Endothelial cell of umbilical vein (primary cell): Measurements from ENCODE around the gene PLCB4. TPM values are rescaled to one million over a fixed set of nuclear protein-coding genes. Genes with fewer than 3 reads are reported as not detected.

Source experiments
- BruUV-seq: library from RNA; stranded (reverse); fragments of 400-500 nt; replicated peaks from 2 replicates; lab custom pipeline; 2021; lab: Mats Ljungman, UMichigan
- CTCF ChIA-PET: fragments of 300-600, 350-600 bp; sonication (Branson Sonifier 250); formaldehyde crosslinking; loops from one replicate; lab custom pipeline; 2021; ENCODE audit warnings: antibody characterized with exemption, inconsistent platforms; lab: Charles Lee
- POLR2A ChIA-PET: fragments of 300-600, 350-600 bp; sonication (Branson Sonifier 250); formaldehyde crosslinking; loops from one replicate; lab custom pipeline; 2021; ENCODE audit warnings: antibody characterized with exemption, inconsistent platforms; lab: Charles Lee
- DNase-seq: peaks from one replicate; pipeline ENCODE4 v3.0.0-alpha.2; 2011; ENCODE audit warnings: low read depth, low spot score
- FAIRE-seq: peaks from 2 replicates; lab custom pipeline; 2011; peaks lifted over from hg19 to GRCh38; lab: Jason Lieb, UNC
- H2AFZ ChIP-seq: 2 replicates; pipeline ENCODE4 v1.6.0; 2012; ENCODE audit warnings: low read depth, low read length, control low read depth, inconsistent platforms
- H3K27ac ChIP-seq: 2 replicates; pipeline ENCODE4 v1.5.1; 2011; ENCODE audit warnings: low read depth, mild to moderate bottlenecking, control low read depth, low read length, moderate library complexity; ENCODE audit not compliant: insufficient read depth
- H3K27me3 ChIP-seq, 2 experiments: 2 replicates each; pipeline versions ENCODE4 v1.6.0 to v1.6.1; 2011; ENCODE audit warnings: low read length in 2 of 2, mixed read lengths in 1 of 2; ENCODE audit not compliant: control insufficient read depth in 2 of 2, insufficient read depth in 2 of 2
- H3K36me3 ChIP-seq, 2 experiments: 2 replicates in 1 of 2; 3 replicates in 1 of 2; pipeline ENCODE4 v1.5.1; 2011; ENCODE audit warnings: low read length in 2 of 2, mild to moderate bottlenecking in 1 of 2, moderate library complexity in 1 of 2; ENCODE audit not compliant: control insufficient read depth in 2 of 2, insufficient read depth in 2 of 2; ENCODE audit errors: extremely low read depth in 1 of 2
- H3K4me1 ChIP-seq: 3 replicates; pipeline ENCODE4 v1.5.1; 2011; ENCODE audit warnings: mild to moderate bottlenecking, low read length; ENCODE audit not compliant: control insufficient read depth, insufficient read depth; ENCODE audit errors: extremely low read depth
- H3K4me2 ChIP-seq: 2 replicates; pipeline ENCODE4 v1.6.1; 2011; ENCODE audit warnings: low read length, control low read depth, mixed read lengths; ENCODE audit not compliant: insufficient read depth
- H3K4me3 ChIP-seq, 3 experiments: fragments of 200-600 bp in 1 of 3; sonication (generic), shearing (Covaris generic) in 1 of 3; replicated peaks in 1 of 3; 2 replicates each; pipeline ENCODE4 v1.5.1; 2011 to 2016; ENCODE audit warnings: control low read depth in 3 of 3, low read length in 3 of 3, mild to moderate bottlenecking in 2 of 3, inconsistent platforms in 1 of 3, low read depth in 1 of 3, moderate library complexity in 1 of 3; ENCODE audit not compliant: insufficient read depth in 1 of 3
- H3K79me2 ChIP-seq: 2 replicates; pipeline ENCODE4 v1.6.0; 2012; ENCODE audit warnings: low read length, inconsistent platforms; ENCODE audit not compliant: control insufficient read depth, insufficient read depth
- H3K9ac ChIP-seq: replicated peaks from 2 replicates; pipeline ENCODE3; 2011; ENCODE audit warnings: low read length, control low read depth; ENCODE audit not compliant: insufficient read depth; ENCODE audit errors: extremely low read depth
- H3K9me1 ChIP-seq: replicated peaks from 3 replicates; pipeline ENCODE4 v1.6.0; 2011; ENCODE audit warnings: mild to moderate bottlenecking, low read length; ENCODE audit not compliant: control insufficient read depth, insufficient read depth; ENCODE audit errors: extremely low read depth
- H3K9me3 ChIP-seq: replicated peaks from 2 replicates; pipeline ENCODE4 v1.5.1; 2012; ENCODE audit warnings: low read length, inconsistent platforms; ENCODE audit not compliant: control insufficient read depth, insufficient read depth
- H4K20me1 ChIP-seq: replicated peaks from 2 replicates; pipeline ENCODE3; 2011; ENCODE audit warnings: mild to moderate bottlenecking, low read length; ENCODE audit not compliant: control insufficient read depth, insufficient read depth; ENCODE audit errors: extremely low read depth
- EZH2 ChIP-seq: IDR thresholded peaks from 2 replicates; pipeline ENCODE4 v1.6.1; 2012; ENCODE audit warnings: borderline replicate concordance, low read depth, mild to moderate bottlenecking, moderate library complexity, low read length, inconsistent platforms; ENCODE audit not compliant: severe bottlenecking
- FOS ChIP-seq: IDR thresholded peaks from 2 replicates; pipeline ENCODE4 v1.6.1; 2011; ENCODE audit warnings: mild to moderate bottlenecking, low read length, moderate library complexity, borderline replicate concordance; ENCODE audit not compliant: insufficient read depth
- GATA2 ChIP-seq: IDR thresholded peaks from 2 replicates; pipeline ENCODE4 v1.7.0; 2011; ENCODE audit warnings: low read depth, mild to moderate bottlenecking, moderate library complexity, mixed read lengths, low read length; ENCODE audit not compliant: insufficient read length, insufficient read depth
- JUN ChIP-seq: IDR thresholded peaks from 2 replicates; pipeline ENCODE4 v1.6.1; 2011; ENCODE audit warnings: borderline replicate concordance, low read depth; ENCODE audit not compliant: insufficient read length, insufficient read depth
- MYC ChIP-seq: IDR thresholded peaks from one replicate; pipeline ENCODE4 v1.6.1; 2011; ENCODE audit warnings: mild to moderate bottlenecking, low read depth, low read length
- POLR2A ChIP-seq: IDR thresholded peaks from 2 replicates; pipeline ENCODE4 v1.6.1; 2012; ENCODE audit warnings: low read depth, mild to moderate bottlenecking, control low read depth, low read length
- POLR2AphosphoS5 ChIP-seq: IDR thresholded peaks from 2 replicates; pipeline ENCODE4 v1.6.1; 2012; ENCODE audit warnings: low read depth, mild to moderate bottlenecking, control low read depth, low read length, moderate library complexity; ENCODE audit not compliant: insufficient read depth
- dilution Hi-C: fragments of 300-500 bp; cut with MboI; formaldehyde crosslinking; loops from one replicate; pipeline ENCODE4 v1.15.0; 2019; ENCODE audit warnings: low sequenced_read_pairs; ENCODE audit not compliant: extremely low pct_ligation_motif_present
- intact Hi-C: fragments of 100-400 bp; cut with micrococcal nuclease; formaldehyde crosslinking; loops from one replicate; pipeline ENCODE4 v1.10.0; 2022
- polyA plus RNA-seq, 4 experiments: library from polyadenylated mRNA; depleted of rRNA in 3 of 4; stranded (reverse) in 3 of 4; unstranded in 1 of 4; fragments of >200 nt; gene quantifications; 2 replicates each; pipeline versions ENCODE4 v1.2.1 to v1.2.3, GENCODE V29; 2011 to 2012; ENCODE audit warnings: missing spikeins in 1 of 4
- total RNA-seq: library from RNA; stranded (reverse); gene quantifications from 2 replicates; pipeline ENCODE4 v1.2.3, GENCODE V29; 2021
- TF ChIP-seq, protein P1 (sequence below), 2 donors: IDR thresholded peaks; 1 replicate in 1 of 2; 2 replicates in 1 of 2; pipeline ENCODE4 v1.5.1; 2011; ENCODE audit warnings: low read length in 2 of 2, mild to moderate bottlenecking in 2 of 2, moderate library complexity in 2 of 2, control low read depth in 1 of 2, inconsistent platforms in 1 of 2, low read depth in 1 of 2; ENCODE audit not compliant: insufficient read depth in 1 of 2; ENCODE audit errors: extremely low read depth in 1 of 2
- TF ChIP-seq, protein P2 (sequence below): IDR thresholded peaks from 2 replicates; pipeline ENCODE4 v1.6.1; 2011; ENCODE audit not compliant: insufficient read depth, insufficient read length

Gene PLCB4
- total and polyA plus RNA-seq, 2 donors (not counting 3 experiments of a cell fraction or from before 2014, with no cell fraction given) = 0.37 to 1.7 TPM

DNA sequence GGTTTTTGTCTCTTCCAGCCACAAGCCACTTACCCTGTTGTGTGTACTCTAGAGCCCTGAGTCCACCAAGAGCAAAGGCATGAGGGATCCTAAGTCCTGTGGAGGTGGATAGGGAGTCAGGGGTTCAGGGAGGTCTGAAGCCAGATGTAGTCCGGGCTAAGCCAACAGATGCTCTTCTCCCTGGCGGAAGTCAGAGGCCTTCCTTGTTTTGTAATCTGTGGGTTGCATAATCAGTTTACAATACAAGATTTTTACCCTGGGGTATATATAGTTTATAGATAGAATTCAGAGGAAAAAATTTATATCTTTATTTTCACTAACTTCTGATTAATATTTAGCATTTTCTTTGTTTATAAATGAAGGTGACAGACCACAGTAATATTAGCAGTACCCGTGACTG is 454.7 kb downstream of the PLCB4 start:
- POLR2A ChIA-PET = no interaction called here
- Histone ChIP-seq H3K9ac (no peak overlapping the region), H3K79me2 (no peaks in the 10 kb centered on the region), H3K4me2 (no peak overlapping the region), H3K9me3 (no peaks in the 10 kb centered on the region), H3K27ac (no peak overlapping the region), H4K20me1 (no peaks in the 10 kb centered on the region), H3K9me1 (no peaks in the 10 kb centered on the region), H3K4me3 (no peak overlapping the region), H2AFZ (no peak overlapping the region), H3K36me3 (no peaks in the 10 kb centered on the region), H3K27me3 (peaks cover 9 to 16% of the 10 kb centered on the region in 2 experiments), H3K4me1 (no peaks in the 10 kb centered on the region)
- FAIRE-seq (no peak), DNase-seq (no peak)
- CTCF ChIA-PET = no interaction called here
- TF ChIP-seq, protein P1, sequence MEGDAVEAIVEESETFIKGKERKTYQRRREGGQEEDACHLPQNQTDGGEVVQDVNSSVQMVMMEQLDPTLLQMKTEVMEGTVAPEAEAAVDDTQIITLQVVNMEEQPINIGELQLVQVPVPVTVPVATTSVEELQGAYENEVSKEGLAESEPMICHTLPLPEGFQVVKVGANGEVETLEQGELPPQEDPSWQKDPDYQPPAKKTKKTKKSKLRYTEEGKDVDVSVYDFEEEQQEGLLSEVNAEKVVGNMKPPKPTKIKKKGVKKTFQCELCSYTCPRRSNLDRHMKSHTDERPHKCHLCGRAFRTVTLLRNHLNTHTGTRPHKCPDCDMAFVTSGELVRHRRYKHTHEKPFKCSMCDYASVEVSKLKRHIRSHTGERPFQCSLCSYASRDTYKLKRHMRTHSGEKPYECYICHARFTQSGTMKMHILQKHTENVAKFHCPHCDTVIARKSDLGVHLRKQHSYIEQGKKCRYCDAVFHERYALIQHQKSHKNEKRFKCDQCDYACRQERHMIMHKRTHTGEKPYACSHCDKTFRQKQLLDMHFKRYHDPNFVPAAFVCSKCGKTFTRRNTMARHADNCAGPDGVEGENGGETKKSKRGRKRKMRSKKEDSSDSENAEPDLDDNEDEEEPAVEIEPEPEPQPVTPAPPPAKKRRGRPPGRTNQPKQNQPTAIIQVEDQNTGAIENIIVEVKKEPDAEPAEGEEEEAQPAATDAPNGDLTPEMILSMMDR (IDR thresholded peaks at IDR 0.05; ENCODE audit: extremely low read depth in 1 of 2, insufficient read depth in 1 of 2, low read depth in 1 of 2, low read length in 2 of 2) = no peak
- TF ChIP-seq MYC (no peak), EZH2 (no peak), GATA2 (no peak), JUN (no peak), POLR2AphosphoS5 (no peak), FOS (no peak), POLR2A (no peak)
- TF ChIP-seq, protein P2, sequence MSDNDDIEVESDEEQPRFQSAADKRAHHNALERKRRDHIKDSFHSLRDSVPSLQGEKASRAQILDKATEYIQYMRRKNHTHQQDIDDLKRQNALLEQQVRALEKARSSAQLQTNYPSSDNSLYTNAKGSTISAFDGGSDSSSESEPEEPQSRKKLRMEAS = no peak
- dilution Hi-C loops (no loop called here), intact Hi-C loops (no loop called here)
- no TSS peak for BruUV-seq
